Astrocyte (in vitro differentiated cells and primary cell): ENCODE measurements around the gene DEFB131B. TPM values are rescaled to one million over a fixed set of nuclear protein-coding genes. Genes with fewer than 3 reads are reported as not detected.
"Not testable (repeated sequence)": the region's sequence is repeated elsewhere in the genome, so short reads cannot be mapped to it uniquely, and the experiment has no call there.

Experiments
- DNase-seq: peaks from one replicate; pipeline ENCODE4 v3.0.0-alpha.2; 2010; ENCODE audit warnings: low read depth
- FAIRE-seq: peaks from 2 replicates; lab custom pipeline; 2011; peaks lifted over from hg19 to GRCh38; lab: Jason Lieb, UNC
- H2AFZ ChIP-seq: 2 replicates; pipeline ENCODE4 v1.6.0; 2012; ENCODE audit warnings: low read depth, low read length, inconsistent platforms
- H3K27ac ChIP-seq: 2 replicates; pipeline ENCODE4 v1.5.1; 2011; ENCODE audit warnings: low read depth, low read length, inconsistent platforms
- H3K27me3 ChIP-seq: 2 replicates; pipeline ENCODE4 v1.6.0; 2011; ENCODE audit warnings: low read length, inconsistent platforms; ENCODE audit not compliant: insufficient read depth
- H3K36me3 ChIP-seq: 2 replicates; pipeline ENCODE4 v1.5.1; 2011; ENCODE audit warnings: low read length, inconsistent platforms; ENCODE audit not compliant: insufficient read depth
- H3K4me1 ChIP-seq: 2 replicates; pipeline ENCODE4 v1.5.1; 2011; ENCODE audit warnings: low read length, inconsistent platforms; ENCODE audit not compliant: insufficient read depth
- H3K4me2 ChIP-seq: 2 replicates; pipeline ENCODE4 v1.6.0; 2012; ENCODE audit warnings: low read length, inconsistent platforms
- H3K4me3 ChIP-seq: 2 replicates; pipeline ENCODE4 v1.5.1; 2011; ENCODE audit warnings: low read depth, mild to moderate bottlenecking, low read length, inconsistent platforms; ENCODE audit not compliant: insufficient read depth
- H3K79me2 ChIP-seq: 2 replicates; pipeline ENCODE4 v1.6.0; 2012; ENCODE audit warnings: mild to moderate bottlenecking, low read length, inconsistent platforms; ENCODE audit not compliant: insufficient read depth
- H3K9ac ChIP-seq: 2 replicates; pipeline ENCODE4 v1.6.0; 2012; ENCODE audit warnings: mild to moderate bottlenecking, low read length, inconsistent platforms
- H3K9me3 ChIP-seq: 2 replicates; pipeline ENCODE4 v1.5.1; 2012; ENCODE audit warnings: low read depth, mild to moderate bottlenecking, low read length, inconsistent platforms; ENCODE audit not compliant: insufficient read depth
- H4K20me1 ChIP-seq: 2 replicates; pipeline ENCODE4 v1.6.0; 2012; ENCODE audit warnings: low read length, inconsistent platforms; ENCODE audit not compliant: insufficient read depth
- H3K27ac Mint-ChIP-seq: one replicate; pipeline ENCODE4 v1.8.0; 2021; ENCODE audit warnings: mild to moderate bottlenecking, mixed read lengths; ENCODE audit not compliant: unreplicated experiment
- H3K27me3 Mint-ChIP-seq: one replicate; pipeline ENCODE4 v1.8.0; 2021; ENCODE audit warnings: low read depth, mixed read lengths; ENCODE audit not compliant: unreplicated experiment
- H3K36me3 Mint-ChIP-seq: one replicate; pipeline ENCODE4 v1.8.0; 2021; ENCODE audit warnings: low read depth, mixed read lengths; ENCODE audit not compliant: unreplicated experiment
- H3K4me1 Mint-ChIP-seq: one replicate; pipeline ENCODE4 v1.8.0; 2021; ENCODE audit warnings: low read depth, mixed read lengths; ENCODE audit not compliant: unreplicated experiment
- H3K4me3 Mint-ChIP-seq: one replicate; pipeline ENCODE4 v1.8.0; 2021; ENCODE audit warnings: mild to moderate bottlenecking, moderate library complexity, mixed read lengths; ENCODE audit not compliant: unreplicated experiment
- H3K9me3 Mint-ChIP-seq: one replicate; pipeline ENCODE4 v1.8.0; 2021; ENCODE audit warnings: mild to moderate bottlenecking, mixed read lengths; ENCODE audit not compliant: unreplicated experiment
- EZH2 ChIP-seq: IDR thresholded peaks from 2 replicates; pipeline ENCODE4 v1.6.1; 2012; ENCODE audit warnings: mild to moderate bottlenecking, low read length, inconsistent platforms; ENCODE audit not compliant: insufficient read depth
- total RNA-seq: library from RNA; stranded (reverse); gene quantifications from 2 replicates; pipeline ENCODE4 v1.2.1, GENCODE V29; 2021
- TF ChIP-seq, protein P1 (sequence below): IDR thresholded peaks from 2 replicates; pipeline ENCODE4 v1.5.1; 2011; ENCODE audit warnings: low read depth, mild to moderate bottlenecking, inconsistent platforms, low read length, moderate library complexity; ENCODE audit not compliant: insufficient read depth

DEFB131B gene
- total RNA-seq, 1 donor from 2014 or later: not detected

DNA sequence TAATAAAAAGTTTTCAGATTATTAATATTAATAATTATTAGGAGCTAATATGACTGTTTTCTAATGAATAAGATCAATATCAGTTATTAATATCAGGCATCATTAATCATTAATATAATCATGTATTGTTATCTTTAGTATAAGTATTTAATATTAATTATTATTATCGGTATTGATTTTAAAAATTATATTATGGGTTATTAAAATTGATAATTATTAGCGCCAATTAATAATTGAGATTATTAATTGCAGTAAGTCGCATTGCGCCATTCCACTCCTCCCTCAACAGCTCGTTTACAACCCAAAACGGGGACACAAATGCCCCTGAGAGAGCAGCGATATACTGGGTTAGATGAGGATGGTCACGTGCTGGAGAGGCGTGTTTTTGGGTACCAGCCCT, 30.0 kb downstream of the DEFB131B start:
- Histone ChIP-seq H3K27me3 (no peaks in the 10 kb centered on the region), H3K9ac (no peak overlapping the region), H2AFZ (no peak overlapping the region), H3K79me2 (no peaks in the 10 kb centered on the region), H3K27ac (no peak overlapping the region), H3K9me3 (no peaks in the 10 kb centered on the region), H3K4me2 (no peak overlapping the region), H3K36me3 (no peaks in the 10 kb centered on the region), H4K20me1 (no peaks in the 10 kb centered on the region), H3K4me3 (no peak overlapping the region), H3K4me1 (no peaks in the 10 kb centered on the region)
- Mint-ChIP-seq H3K27ac (no peak overlapping the region), H3K36me3 (peaks cover 13% of the 10 kb centered on the region), H3K4me1 (peaks cover 3% of the 10 kb centered on the region), H3K9me3 (no peaks in the 10 kb centered on the region), H3K4me3 (no peak overlapping the region), H3K27me3 (no peaks in the 10 kb centered on the region)
- DNase-seq: no peak
- FAIRE-seq: no peak
- TF ChIP-seq, protein P1, sequence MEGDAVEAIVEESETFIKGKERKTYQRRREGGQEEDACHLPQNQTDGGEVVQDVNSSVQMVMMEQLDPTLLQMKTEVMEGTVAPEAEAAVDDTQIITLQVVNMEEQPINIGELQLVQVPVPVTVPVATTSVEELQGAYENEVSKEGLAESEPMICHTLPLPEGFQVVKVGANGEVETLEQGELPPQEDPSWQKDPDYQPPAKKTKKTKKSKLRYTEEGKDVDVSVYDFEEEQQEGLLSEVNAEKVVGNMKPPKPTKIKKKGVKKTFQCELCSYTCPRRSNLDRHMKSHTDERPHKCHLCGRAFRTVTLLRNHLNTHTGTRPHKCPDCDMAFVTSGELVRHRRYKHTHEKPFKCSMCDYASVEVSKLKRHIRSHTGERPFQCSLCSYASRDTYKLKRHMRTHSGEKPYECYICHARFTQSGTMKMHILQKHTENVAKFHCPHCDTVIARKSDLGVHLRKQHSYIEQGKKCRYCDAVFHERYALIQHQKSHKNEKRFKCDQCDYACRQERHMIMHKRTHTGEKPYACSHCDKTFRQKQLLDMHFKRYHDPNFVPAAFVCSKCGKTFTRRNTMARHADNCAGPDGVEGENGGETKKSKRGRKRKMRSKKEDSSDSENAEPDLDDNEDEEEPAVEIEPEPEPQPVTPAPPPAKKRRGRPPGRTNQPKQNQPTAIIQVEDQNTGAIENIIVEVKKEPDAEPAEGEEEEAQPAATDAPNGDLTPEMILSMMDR: no peak
- TF ChIP-seq EZH2: no peak

DNA sequence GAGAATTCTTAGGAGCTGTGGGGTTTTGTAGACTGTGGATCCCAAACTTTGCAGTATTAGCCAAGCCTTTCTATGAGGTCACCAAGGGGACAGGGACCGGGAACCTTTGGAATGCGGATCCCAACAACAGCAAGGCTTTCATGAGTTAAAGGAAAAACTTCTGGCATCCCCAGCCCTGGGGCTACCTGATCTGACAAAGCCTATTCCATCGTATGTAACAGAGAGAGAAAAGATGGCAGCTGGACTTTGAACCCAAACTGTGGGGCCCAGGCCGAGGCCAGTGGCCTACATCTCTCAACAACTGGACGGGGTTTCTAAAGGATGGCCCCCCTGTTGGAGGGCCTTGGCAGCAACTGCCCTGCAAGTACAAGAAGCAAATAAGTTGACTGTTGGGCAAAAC, 32.5 kb downstream of the DEFB131B start:
- not testable (repeated sequence) for H3K36me3 Mint-ChIP-seq, H3K4me3 ChIP-seq, H3K27me3 Mint-ChIP-seq, FAIRE-seq, H3K4me2 ChIP-seq, H3K36me3 ChIP-seq, H3K4me1 ChIP-seq, H2AFZ ChIP-seq, H3K27ac Mint-ChIP-seq, H3K4me3 Mint-ChIP-seq, H3K9me3 Mint-ChIP-seq, H3K4me1 Mint-ChIP-seq, H3K9ac ChIP-seq, H3K79me2 ChIP-seq, H3K27ac ChIP-seq, DNase-seq, H4K20me1 ChIP-seq, H3K27me3 ChIP-seq, H3K9me3 ChIP-seq

GRCh38 chr11:71911321-71911985, 33.2 kb downstream of the DEFB131B start:
- not testable (repeated sequence) for H3K4me3 Mint-ChIP-seq, H3K79me2 ChIP-seq, H3K9me3 ChIP-seq, H3K4me1 Mint-ChIP-seq, H3K9me3 Mint-ChIP-seq, H3K4me3 ChIP-seq, H3K9ac ChIP-seq, H3K27ac Mint-ChIP-seq, H3K4me1 ChIP-seq, H3K27ac ChIP-seq, DNase-seq, H3K4me2 ChIP-seq, H4K20me1 ChIP-seq, FAIRE-seq, H3K27me3 ChIP-seq, H3K36me3 Mint-ChIP-seq, H3K36me3 ChIP-seq, H3K27me3 Mint-ChIP-seq, H2AFZ ChIP-seq

- H3K79me2 ChIP-seq, H3K9me3 Mint-ChIP-seq, H3K36me3 ChIP-seq, H3K27ac ChIP-seq, H3K4me1 ChIP-seq, H4K20me1 ChIP-seq, H3K4me2 ChIP-seq, H3K27ac Mint-ChIP-seq, H3K27me3 Mint-ChIP-seq, H3K4me1 Mint-ChIP-seq, H2AFZ ChIP-seq, H3K27me3 ChIP-seq, DNase-seq, H3K4me3 ChIP-seq, H3K4me3 Mint-ChIP-seq, H3K9ac ChIP-seq, H3K9me3 ChIP-seq, H3K36me3 Mint-ChIP-seq, FAIRE-seq: not testable (repeated sequence)
Observed at GRCh38 chr11:71911986-71912340, 33.7 kb downstream of the DEFB131B start.
